GM12891 (cell line): ENCODE data around the gene COX15.
A peak's percentile ranks its signal among the peaks of the same experiment; 100 is the strongest.

Source experiments
- POLR2A ChIP-seq: IDR thresholded peaks from 2 replicates; pipeline ENCODE4 v1.6.1; 2011; ENCODE audit warnings: low read depth, low read length, control low read depth
- POLR2AphosphoS5 ChIP-seq: IDR thresholded peaks from 2 replicates; pipeline ENCODE4 v1.6.1; 2011; ENCODE audit warnings: low read depth, low read length, control low read depth
- POU2F2 ChIP-seq: IDR thresholded peaks from 2 replicates; pipeline ENCODE4 v1.6.1; 2011; ENCODE audit warnings: low read depth, mild to moderate bottlenecking, control low read depth, low read length, moderate library complexity
- SPI1 ChIP-seq: IDR thresholded peaks from 2 replicates; pipeline ENCODE4 v1.6.1; 2011; ENCODE audit warnings: low read depth, low read length, control low read depth

GRCh38 chr10:99685597-99685967 lies 46.3 kb downstream of the COX15 start:
- TF ChIP-seq SPI1 (peak; percentile 96), POLR2AphosphoS5 (no peak), POLR2A (no peak), POU2F2 (no peak)
